ENCODE results near the gene ABLIM1. TPM values are rescaled to one million over a fixed set of nuclear protein-coding genes. Genes with fewer than 3 reads are reported as not detected.
"Not testable (repeated sequence)": the region's sequence is repeated elsewhere in the genome, so short reads cannot be mapped to it uniquely, and the experiment has no call there.

The ABLIM1 gene
- 19.1 TPM for polyA plus RNA-seq (2012; ENCODE audit: low read depth, missing spikeins)

GRCh38 chr10:114658175-114658574 is at the start of gene ABLIM1:
Gene ABLIM1, minus strand, starts transcription at chr10:114658275. Its CDS starts 75 bp downstream, at chr10:114658200.
- no peak for TF ChIP-seq SPI1 (IDR thresholded peaks at IDR 0.05; ENCODE audit: low read depth, low read length)
- TF ChIP-seq POLR2AphosphoS5 (IDR thresholded peaks at IDR 0.05; ENCODE audit: low read depth, low read length), result no peak
- no peak for TF ChIP-seq TAF1 (IDR thresholded peaks at IDR 0.05; ENCODE audit: low read depth, low read length)
- no peak for TF ChIP-seq POLR2A (IDR thresholded peaks at IDR 0.05; ENCODE audit: low read depth, low read length)
- no peak for TF ChIP-seq POU2F2 (IDR thresholded peaks at IDR 0.05; ENCODE audit: low read depth, low read length)
- TF ChIP-seq PAX5 (IDR thresholded peaks at IDR 0.05; ENCODE audit: insufficient read depth, low read length, severe bottlenecking), result no peak
- DNase-seq (ENCODE audit: insufficient read length, low spot score) (no peak), FAIRE-seq (no peak)

- DNase-seq (ENCODE audit: insufficient read length, low spot score) (no peak), FAIRE-seq (no peak)
- TF ChIP-seq SPI1 (IDR thresholded peaks at IDR 0.05; ENCODE audit: low read depth, low read length) (no peak), POLR2A (IDR thresholded peaks at IDR 0.05; ENCODE audit: low read depth, low read length) (no peak), POLR2AphosphoS5 (IDR thresholded peaks at IDR 0.05; ENCODE audit: low read depth, low read length) (no peak), POU2F2 (IDR thresholded peaks at IDR 0.05; ENCODE audit: low read depth, low read length) (no peak), PAX5 (IDR thresholded peaks at IDR 0.05; ENCODE audit: insufficient read depth, low read length, severe bottlenecking) (no peak), TAF1 (IDR thresholded peaks at IDR 0.05; ENCODE audit: low read depth, low read length) (no peak)
These were observed 48.5 kb upstream of the ABLIM1 start for GRCh38 chr10:114706458-114707055.

- TF ChIP-seq POU2F2 (IDR thresholded peaks at IDR 0.05; ENCODE audit: low read depth, low read length), result no peak
- TF ChIP-seq POLR2AphosphoS5 (IDR thresholded peaks at IDR 0.05; ENCODE audit: low read depth, low read length), result no peak
- TF ChIP-seq SPI1 (IDR thresholded peaks at IDR 0.05; ENCODE audit: low read depth, low read length), result no peak
- no peak for TF ChIP-seq POLR2A (IDR thresholded peaks at IDR 0.05; ENCODE audit: low read depth, low read length)
- no peak for TF ChIP-seq PAX5 (IDR thresholded peaks at IDR 0.05; ENCODE audit: insufficient read depth, low read length, severe bottlenecking)
- no peak for TF ChIP-seq TAF1 (IDR thresholded peaks at IDR 0.05; ENCODE audit: low read depth, low read length)
- FAIRE-seq (no peak), DNase-seq (ENCODE audit: insufficient read length, low spot score) (no peak)
These were observed 46.6 kb upstream of the ABLIM1 start for GRCh38 chr10:114704679-114705078.

GRCh38 chr10:114703377-114704107 is 45.5 kb upstream of the ABLIM1 start:
- FAIRE-seq (no peak), DNase-seq (ENCODE audit: insufficient read length, low spot score) (no peak)
- no peak for TF ChIP-seq POLR2A (IDR thresholded peaks at IDR 0.05; ENCODE audit: low read depth, low read length)
- TF ChIP-seq POLR2AphosphoS5 (IDR thresholded peaks at IDR 0.05; ENCODE audit: low read depth, low read length), result no peak
- no peak for TF ChIP-seq SPI1 (IDR thresholded peaks at IDR 0.05; ENCODE audit: low read depth, low read length)
- no peak for TF ChIP-seq POU2F2 (IDR thresholded peaks at IDR 0.05; ENCODE audit: low read depth, low read length)
- no peak for TF ChIP-seq PAX5 (IDR thresholded peaks at IDR 0.05; ENCODE audit: insufficient read depth, low read length, severe bottlenecking)
- no peak for TF ChIP-seq TAF1 (IDR thresholded peaks at IDR 0.05; ENCODE audit: low read depth, low read length)

- FAIRE-seq, result no peak
- TF ChIP-seq POU2F2 (IDR thresholded peaks at IDR 0.05; ENCODE audit: low read depth, low read length) (no peak), POLR2AphosphoS5 (IDR thresholded peaks at IDR 0.05; ENCODE audit: low read depth, low read length) (no peak), POLR2A (IDR thresholded peaks at IDR 0.05; ENCODE audit: low read depth, low read length) (no peak), TAF1 (IDR thresholded peaks at IDR 0.05; ENCODE audit: low read depth, low read length) (no peak)
- no peak for DNase-seq (ENCODE audit: insufficient read length, low spot score)
These were observed 40.4 kb upstream of the ABLIM1 start for GRCh38 chr10:114698271-114699061.

- TF ChIP-seq POU2F2 (IDR thresholded peaks at IDR 0.05; ENCODE audit: low read depth, low read length) (no peak), SPI1 (IDR thresholded peaks at IDR 0.05; ENCODE audit: low read depth, low read length) (no peak), PAX5 (IDR thresholded peaks at IDR 0.05; ENCODE audit: insufficient read depth, low read length, severe bottlenecking) (no peak)
- FAIRE-seq, result no peak
- no peak for DNase-seq (ENCODE audit: insufficient read length, low spot score)
These were observed 39.1 kb upstream of the ABLIM1 start for GRCh38 chr10:114697061-114697598.

- not testable (repeated sequence) for FAIRE-seq; DNase-seq (ENCODE audit: insufficient read length, low spot score)
These were observed 38.2 kb upstream of the ABLIM1 start for GRCh38 chr10:114696301-114696700.

GRCh38 chr10:114694752-114695151 is 36.7 kb upstream of the ABLIM1 start:
- TF ChIP-seq PAX5 (IDR thresholded peaks at IDR 0.05; ENCODE audit: insufficient read depth, low read length, severe bottlenecking), result no peak
- no peak for TF ChIP-seq SPI1 (IDR thresholded peaks at IDR 0.05; ENCODE audit: low read depth, low read length)
- DNase-seq (ENCODE audit: insufficient read length, low spot score) (peak; percentile 22), FAIRE-seq (no peak)

- DNase-seq (ENCODE audit: insufficient read length, low spot score) (no peak), FAIRE-seq (no peak)
- TF ChIP-seq POLR2AphosphoS5 (IDR thresholded peaks at IDR 0.05; ENCODE audit: low read depth, low read length) (no peak), PAX5 (IDR thresholded peaks at IDR 0.05; ENCODE audit: insufficient read depth, low read length, severe bottlenecking) (no peak), POLR2A (IDR thresholded peaks at IDR 0.05; ENCODE audit: low read depth, low read length) (no peak), POU2F2 (IDR thresholded peaks at IDR 0.05; ENCODE audit: low read depth, low read length) (no peak), TAF1 (IDR thresholded peaks at IDR 0.05; ENCODE audit: low read depth, low read length) (no peak), SPI1 (IDR thresholded peaks at IDR 0.05; ENCODE audit: low read depth, low read length) (no peak)
These were observed 36.0 kb upstream of the ABLIM1 start for GRCh38 chr10:114694062-114694461.

Measured in GM12891 (cell line).